ENCODE measurements around the gene CHIT1.

GRCh38 chr1:203187304-203187685, 42.2 kb downstream of the CHIT1 start:
- TF ChIP-seq, protein P1, sequence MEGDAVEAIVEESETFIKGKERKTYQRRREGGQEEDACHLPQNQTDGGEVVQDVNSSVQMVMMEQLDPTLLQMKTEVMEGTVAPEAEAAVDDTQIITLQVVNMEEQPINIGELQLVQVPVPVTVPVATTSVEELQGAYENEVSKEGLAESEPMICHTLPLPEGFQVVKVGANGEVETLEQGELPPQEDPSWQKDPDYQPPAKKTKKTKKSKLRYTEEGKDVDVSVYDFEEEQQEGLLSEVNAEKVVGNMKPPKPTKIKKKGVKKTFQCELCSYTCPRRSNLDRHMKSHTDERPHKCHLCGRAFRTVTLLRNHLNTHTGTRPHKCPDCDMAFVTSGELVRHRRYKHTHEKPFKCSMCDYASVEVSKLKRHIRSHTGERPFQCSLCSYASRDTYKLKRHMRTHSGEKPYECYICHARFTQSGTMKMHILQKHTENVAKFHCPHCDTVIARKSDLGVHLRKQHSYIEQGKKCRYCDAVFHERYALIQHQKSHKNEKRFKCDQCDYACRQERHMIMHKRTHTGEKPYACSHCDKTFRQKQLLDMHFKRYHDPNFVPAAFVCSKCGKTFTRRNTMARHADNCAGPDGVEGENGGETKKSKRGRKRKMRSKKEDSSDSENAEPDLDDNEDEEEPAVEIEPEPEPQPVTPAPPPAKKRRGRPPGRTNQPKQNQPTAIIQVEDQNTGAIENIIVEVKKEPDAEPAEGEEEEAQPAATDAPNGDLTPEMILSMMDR (IDR thresholded peaks at IDR 0.05): no peak
- TF ChIP-seq POLR2A (IDR thresholded peaks at IDR 0.05): no peak

All from uterus (tissue), 2 donors.